DOHH2 (cell line): ENCODE measurements around the gene MKS1.

Source experiments
- CTCF ChIP-seq: fragments of 200-600 bp; sonication (generic); IDR thresholded peaks from one replicate; pipeline ENCODE4 v1.5.1; 2014; ENCODE audit warnings: antibody characterized with exemption, mild to moderate bottlenecking, low read depth, low read length; ENCODE audit not compliant: poor library complexity, severe bottlenecking
- EZH2phosphoT487 ChIP-seq: fragments of 200-600 bp; sonication (generic); IDR thresholded peaks from 2 replicates; pipeline ENCODE4 v1.6.1; 2017; ENCODE audit warnings: borderline replicate concordance, mild to moderate bottlenecking, antibody characterized with exemption, low read length, moderate library complexity, mixed read lengths

- TF ChIP-seq CTCF (no peak), EZH2phosphoT487 (no peak)
These were observed 14.3 kb downstream of the MKS1 start for GRCh38 chr17:58204796-58205195.
